ENCODE data around the gene PRPSAP1. TPM values are rescaled to one million over a fixed set of nuclear protein-coding genes. Genes with fewer than 3 reads are reported as not detected.

PRPSAP1 gene, protein sequence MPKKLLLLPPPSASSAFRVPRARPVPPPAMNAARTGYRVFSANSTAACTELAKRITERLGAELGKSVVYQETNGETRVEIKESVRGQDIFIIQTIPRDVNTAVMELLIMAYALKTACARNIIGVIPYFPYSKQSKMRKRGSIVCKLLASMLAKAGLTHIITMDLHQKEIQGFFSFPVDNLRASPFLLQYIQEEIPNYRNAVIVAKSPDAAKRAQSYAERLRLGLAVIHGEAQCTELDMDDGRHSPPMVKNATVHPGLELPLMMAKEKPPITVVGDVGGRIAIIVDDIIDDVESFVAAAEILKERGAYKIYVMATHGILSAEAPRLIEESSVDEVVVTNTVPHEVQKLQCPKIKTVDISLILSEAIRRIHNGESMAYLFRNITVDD
- 49.0 and 68.5 TPM in 2 replicates for total RNA-seq (2014; rRNA removed; shearing (Covaris generic); ENCODE audit: low replicate concordance)

DNA sequence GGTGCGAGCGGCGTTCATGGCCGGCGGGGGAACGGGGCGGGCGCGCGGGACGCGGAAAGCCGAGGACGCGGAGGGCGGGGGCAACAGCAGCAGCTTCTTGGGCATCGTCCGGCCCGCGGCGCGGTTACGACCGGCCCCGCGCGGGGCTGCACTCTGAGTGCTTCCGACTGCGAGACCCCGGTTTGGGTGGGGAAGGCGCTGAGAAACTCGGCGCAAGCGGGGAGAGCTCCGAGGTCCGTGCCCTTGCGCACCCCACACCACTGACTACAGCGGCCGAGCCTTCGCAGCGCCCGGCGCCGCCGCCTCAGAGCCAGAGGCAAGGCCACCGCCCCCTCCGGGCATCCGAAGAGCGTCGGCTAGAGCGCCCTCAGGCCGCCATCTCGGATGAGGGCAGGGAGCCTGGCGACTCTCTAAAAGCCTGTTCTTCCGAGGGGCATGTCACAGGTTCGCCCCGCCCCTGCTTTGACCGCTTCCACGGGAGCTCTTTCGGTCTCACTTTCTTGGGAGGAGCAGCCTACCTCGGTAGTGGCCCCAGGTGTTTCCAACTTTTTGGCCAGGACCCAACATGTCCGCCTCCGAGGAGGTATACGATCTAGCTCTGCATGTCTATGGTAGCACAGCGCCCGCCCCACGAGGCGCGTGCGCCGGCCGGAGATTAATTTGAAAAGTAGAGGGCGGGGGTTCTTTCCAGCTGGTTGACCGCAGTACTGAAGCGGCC, at the start of gene PRPSAP1:
PRPSAP1 (minus strand) TSS at position 318 of the 718 bp plus-strand sequence; CDS start at position 105, 213 bp downstream.
- in situ Hi-C loops (cut with HindIII; ENCODE audit: low pct_unique_long_range_greater_than_20kb, low sequenced_read_pairs), result no loop called here

DNA sequence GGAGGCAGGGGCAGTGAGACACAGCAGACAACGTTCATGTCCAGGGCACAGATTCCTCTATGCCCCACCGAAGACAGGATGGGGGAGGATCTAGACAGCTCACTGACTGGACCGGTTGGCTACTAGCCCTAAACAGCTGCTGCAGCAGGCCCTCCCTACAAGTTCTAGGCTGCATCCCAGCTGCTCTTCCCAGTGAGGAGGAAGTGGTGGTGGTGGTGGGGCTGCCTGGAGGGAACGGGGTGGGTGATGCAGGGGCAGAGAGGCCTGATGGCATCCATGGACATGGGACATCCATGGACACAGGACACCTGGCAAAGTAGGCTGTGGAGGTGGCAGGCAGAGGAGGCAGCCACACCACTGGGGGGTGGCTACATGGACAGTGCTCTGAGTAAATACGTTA, 49.0 kb upstream of the PRPSAP1 start:
- in situ Hi-C loops (cut with HindIII; ENCODE audit: low pct_unique_long_range_greater_than_20kb, low sequenced_read_pairs), result no loop called here
- no peak for DNase-seq (ENCODE audit: low read depth)

More for the DNA sequence above, at the start of gene PRPSAP1:
- peak; percentile 96 for DNase-seq (ENCODE audit: low read depth)

DNA sequence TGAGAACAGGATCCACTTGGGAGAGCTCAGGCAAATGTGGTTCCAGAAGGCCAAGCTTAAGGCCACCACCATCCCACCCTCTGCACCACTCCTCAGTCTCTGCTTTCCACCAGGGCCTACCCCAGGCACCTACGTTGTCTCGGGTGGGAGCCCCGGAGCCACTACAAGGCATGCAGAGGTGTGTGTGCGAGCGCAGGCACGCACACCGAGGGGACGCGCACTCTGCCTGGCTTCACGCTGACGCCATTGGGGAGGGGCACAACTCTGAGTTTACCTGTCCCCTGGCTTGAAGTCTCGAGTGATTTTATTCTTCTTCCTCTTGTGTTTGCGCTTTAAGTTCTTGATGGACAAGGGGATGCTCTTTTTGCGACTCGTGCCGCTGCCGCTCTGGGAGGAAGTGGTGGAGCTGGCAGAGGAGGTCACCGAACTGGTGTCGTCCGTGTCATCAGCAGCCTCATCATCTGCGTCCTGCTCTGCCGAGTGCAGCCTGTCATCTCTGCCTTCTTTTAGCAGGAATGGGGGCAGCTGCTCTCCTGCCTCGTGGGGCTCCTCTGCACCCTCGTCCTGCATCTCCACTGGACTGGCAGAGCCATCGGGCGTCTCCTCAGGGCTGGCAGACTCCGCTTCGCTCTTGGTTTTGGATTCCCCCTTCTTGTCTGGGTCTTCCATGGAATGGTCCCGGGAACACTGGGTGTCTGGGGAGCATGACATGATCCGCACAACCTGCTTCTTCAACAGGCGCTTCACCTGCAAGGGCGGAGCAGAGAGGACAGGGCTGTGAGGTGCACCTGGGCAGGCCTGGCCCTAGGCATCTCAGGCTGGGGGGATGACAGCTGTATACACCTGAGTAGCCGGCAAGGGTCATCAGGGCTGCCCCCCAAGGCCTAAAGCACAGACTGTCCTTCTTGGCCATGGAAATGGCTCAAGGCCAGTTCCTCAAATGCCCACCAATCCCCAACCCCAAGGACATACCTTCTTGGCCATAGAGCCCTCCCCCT, 45.8 kb upstream of the PRPSAP1 start:
- in situ Hi-C loops (cut with HindIII; ENCODE audit: low pct_unique_long_range_greater_than_20kb, low sequenced_read_pairs), result no loop called here
- DNase-seq (ENCODE audit: low read depth), result no peak

DNA sequence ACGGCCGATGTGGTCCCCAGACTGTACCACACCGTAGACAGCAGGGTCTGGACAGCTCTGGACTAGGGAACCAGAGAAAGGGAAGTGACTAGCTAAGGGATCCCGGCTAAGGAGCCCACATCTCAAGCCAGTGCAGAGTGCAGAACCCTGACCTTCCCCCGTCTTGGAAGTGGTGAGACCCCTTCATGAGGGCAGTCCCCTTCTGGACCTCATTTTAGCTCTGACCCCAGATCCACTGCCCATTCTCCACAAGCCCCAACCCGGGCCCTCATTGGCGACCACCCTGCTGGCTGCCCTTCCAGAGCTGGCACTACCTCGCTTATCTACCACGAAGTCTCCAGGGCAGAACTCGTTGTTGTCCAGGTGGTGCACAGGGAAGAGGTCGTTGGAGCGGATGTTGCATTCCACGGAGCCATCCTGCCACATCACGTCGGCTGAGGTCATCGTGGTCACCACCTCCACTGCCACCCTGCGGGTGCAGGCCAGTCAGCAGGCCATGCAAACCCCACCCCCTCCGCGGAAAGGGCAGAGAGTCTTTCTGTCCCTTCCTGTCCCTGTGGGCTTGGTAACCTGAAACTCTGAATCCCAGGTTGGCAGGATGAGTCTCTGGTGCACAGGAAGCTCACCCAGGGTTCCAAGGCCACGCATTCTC, 44.9 kb upstream of the PRPSAP1 start:
- DNase-seq (ENCODE audit: low read depth), result peak; percentile 78
- in situ Hi-C loops (cut with HindIII; ENCODE audit: low pct_unique_long_range_greater_than_20kb, low sequenced_read_pairs), result no loop called here

DNA sequence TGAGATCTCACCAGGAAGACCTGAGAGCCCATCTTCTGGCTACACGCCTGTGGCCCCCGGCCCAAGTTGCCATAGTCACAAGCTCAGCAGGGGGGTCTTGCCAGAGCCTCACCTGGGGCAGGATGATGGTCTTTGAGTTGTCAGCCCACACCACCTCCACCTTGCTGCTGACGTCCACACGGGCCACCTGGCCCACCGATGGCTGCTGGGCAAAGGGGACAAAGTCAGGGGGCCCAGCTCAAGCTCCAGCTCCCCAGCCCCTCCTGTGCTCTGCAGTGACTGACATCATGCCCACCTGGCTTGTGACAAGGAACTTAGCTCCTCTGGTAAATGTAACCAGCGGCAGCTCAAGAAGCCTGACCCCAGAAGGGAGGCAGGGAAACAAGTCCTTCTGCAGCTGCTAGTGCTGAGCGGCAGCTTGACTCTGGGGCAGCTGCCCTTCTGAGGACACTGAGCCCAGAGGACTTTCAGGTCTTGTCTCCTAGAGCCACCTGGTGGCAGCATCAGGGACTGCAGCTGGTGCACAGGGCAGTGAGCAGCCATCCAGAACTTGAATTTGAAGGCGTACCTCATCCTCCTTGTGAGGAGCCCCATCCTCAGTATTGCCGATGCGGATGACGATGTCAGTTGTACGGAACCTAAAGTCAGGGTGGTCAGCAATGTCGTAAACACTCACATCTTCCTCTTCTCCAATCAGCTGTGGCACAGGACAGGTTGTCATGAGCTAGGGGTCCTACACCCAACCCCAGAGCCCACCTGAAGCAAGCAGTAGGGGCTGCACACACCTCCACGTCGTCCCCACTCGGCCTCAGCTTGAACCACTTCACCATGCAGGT, 44.2 kb upstream of the PRPSAP1 start:
- in situ Hi-C loops (cut with HindIII; ENCODE audit: low pct_unique_long_range_greater_than_20kb, low sequenced_read_pairs), result no loop called here
- DNase-seq (ENCODE audit: low read depth), result peak; percentile 70

DNA sequence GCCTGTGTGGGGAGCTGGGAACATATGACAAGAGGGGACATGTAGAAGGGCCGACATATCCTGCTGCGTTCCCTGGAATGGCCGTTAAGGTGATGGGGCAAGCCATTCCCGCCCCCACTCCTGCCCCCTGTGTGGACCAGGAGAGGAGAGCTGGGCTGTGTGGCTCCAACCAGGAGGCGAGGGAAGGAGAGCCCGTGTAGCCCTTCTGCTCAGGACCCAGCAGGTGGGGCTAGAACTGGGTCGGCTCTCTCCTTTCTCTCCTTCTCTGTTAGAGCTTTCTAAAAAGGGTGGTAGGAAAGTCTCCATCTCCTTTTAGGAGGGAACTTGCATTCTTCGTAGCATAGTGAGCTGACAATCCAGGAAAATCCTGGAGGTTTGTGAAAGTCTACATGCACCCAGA, 43.5 kb upstream of the PRPSAP1 start:
- in situ Hi-C loops (cut with HindIII; ENCODE audit: low pct_unique_long_range_greater_than_20kb, low sequenced_read_pairs), result no loop called here
- no peak for DNase-seq (ENCODE audit: low read depth)

DNA sequence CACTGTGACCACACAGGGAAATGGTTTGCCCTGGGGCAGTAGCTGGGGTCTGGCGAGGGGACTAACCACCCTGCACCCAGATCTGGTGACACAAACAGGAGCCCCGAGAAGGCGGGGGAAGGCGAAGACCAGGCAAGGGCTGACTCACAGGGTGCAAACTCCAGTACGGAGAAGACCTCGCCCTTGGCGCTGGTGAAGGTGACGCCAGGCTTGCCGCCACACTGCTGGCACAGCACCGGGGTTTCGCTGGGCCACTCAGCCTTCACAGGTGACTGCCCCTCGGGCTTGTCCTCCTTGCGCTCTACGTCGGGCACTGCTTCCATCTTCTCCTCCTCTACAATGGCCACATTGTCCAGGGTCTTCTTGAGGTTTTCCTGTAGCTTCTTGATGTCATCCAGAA, 42.3 kb upstream of the PRPSAP1 start:
- DNase-seq (ENCODE audit: low read depth), result no peak
- in situ Hi-C loops (cut with HindIII; ENCODE audit: low pct_unique_long_range_greater_than_20kb, low sequenced_read_pairs), result no loop called here

DNA sequence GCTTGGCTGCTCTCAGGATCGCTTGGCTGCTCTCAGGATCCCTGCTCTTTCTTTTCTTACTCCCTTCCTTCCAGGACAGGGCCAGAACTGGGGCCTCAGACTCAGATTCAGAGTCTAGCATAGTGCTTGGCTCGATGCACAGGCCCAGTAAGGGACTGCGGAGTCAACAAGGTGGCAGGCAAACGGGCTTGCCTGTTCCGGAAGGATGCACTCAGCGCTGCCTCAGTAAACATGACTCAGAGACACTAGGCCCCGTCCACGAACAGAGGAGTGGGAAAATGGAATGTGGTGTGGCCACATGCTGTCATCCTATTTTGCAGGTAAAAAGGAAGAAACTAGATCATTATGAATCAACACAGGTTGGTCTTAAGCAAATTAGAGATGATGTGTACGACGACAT, 40.5 kb upstream of the PRPSAP1 start:
- in situ Hi-C loops (cut with HindIII; ENCODE audit: low pct_unique_long_range_greater_than_20kb, low sequenced_read_pairs), result no loop called here
- peak; percentile 94 for DNase-seq (ENCODE audit: low read depth)

DNA sequence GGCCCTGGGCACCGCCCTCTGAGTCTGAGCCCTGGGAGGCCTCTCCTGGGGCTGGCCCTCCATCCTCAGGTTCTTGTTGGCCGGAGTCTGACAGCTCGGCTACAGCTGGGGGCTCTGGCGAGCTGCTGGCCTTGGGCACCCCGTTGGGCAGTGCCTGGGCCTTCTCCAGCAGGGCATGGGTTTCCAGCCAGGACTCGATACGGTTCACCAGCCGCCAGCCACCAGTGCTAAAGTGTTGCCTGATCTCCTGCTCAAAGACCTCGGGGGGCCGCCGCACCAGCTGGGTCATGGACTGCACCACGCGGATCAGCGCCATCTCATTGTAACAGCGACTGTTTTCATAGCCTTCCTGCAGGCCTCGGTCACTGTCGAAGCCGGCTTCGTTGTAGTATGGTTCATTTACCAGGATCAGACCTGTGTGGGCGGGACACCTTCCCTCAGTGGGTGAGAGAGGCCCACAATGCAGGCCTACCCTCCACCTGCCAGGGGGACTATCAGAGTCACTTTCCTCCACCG, 37.5 kb upstream of the PRPSAP1 start:
- in situ Hi-C loops (cut with HindIII; ENCODE audit: low pct_unique_long_range_greater_than_20kb, low sequenced_read_pairs), result no loop called here

DNA sequence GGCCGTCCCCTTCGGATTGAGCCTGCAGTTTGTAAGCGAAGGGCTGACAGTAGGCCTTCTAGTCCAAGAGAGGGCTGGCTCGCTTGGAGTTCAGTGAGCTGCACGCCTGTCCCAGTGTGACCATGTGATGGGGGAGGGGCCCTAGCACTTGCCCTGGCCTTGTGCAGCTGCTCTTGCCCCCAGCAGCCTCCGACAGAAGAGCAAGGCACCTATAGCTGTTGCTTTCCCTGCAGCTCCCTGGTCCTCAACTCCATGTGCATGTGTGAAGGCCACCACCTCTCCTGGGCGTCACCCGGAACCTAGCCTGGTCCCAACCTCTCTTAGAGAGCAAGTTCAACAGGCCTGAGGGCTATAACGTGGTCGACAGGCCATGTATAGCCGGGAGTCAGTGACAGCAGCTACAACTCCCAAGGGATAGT, 36.3 kb upstream of the PRPSAP1 start:
- DNase-seq (ENCODE audit: low read depth), result no peak
- in situ Hi-C loops (cut with HindIII; ENCODE audit: low pct_unique_long_range_greater_than_20kb, low sequenced_read_pairs), result no loop called here

More for the DNA sequence above, 37.5 kb upstream of the PRPSAP1 start:
- DNase-seq (ENCODE audit: low read depth), result no peak

DNA sequence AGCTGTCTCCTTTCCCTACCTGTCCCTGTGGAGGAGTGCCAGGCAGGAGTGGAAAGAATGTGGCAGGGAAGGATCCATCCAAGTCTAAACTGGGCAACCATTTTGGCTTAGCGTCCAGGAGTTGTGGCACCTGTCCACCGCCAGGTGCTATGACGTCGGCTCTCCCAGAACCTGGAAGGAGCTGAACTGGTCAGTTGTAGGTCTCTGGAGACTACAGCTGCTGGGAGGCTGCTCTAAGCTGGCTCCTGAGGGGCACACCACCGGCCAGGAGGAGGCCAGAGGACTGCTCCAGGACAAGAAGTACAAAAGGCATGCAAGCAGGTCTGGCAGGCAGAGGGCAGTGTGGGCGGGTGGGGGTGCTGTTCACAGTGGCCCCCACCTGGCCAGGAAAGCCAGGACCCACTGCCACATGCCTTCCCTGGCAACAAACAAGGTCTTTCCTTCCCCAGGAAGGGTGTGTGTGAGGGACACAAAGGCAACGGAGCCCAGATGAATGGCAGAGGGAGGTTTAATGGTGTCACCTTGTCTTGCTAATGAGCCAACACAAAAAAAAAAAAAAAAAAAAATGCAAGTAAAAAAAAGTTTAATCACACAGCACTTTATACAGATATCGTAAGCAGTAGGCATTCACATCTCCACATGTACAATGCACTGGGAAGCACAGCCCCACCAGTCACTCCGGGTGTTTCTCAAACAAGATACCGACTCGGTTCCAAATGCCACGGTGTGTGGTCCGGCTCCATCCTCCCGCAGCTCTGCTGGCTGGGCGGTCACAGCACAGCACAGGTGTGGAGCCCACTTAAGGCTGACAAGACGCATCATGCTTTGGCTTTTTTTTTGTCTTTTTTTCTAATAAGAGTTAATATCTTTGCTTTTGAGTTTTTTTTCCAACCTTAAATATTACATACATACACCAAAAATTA, 35.5 kb upstream of the PRPSAP1 start:
- in situ Hi-C loops (cut with HindIII; ENCODE audit: low pct_unique_long_range_greater_than_20kb, low sequenced_read_pairs), result no loop called here
- no peak for DNase-seq (ENCODE audit: low read depth)

DNA sequence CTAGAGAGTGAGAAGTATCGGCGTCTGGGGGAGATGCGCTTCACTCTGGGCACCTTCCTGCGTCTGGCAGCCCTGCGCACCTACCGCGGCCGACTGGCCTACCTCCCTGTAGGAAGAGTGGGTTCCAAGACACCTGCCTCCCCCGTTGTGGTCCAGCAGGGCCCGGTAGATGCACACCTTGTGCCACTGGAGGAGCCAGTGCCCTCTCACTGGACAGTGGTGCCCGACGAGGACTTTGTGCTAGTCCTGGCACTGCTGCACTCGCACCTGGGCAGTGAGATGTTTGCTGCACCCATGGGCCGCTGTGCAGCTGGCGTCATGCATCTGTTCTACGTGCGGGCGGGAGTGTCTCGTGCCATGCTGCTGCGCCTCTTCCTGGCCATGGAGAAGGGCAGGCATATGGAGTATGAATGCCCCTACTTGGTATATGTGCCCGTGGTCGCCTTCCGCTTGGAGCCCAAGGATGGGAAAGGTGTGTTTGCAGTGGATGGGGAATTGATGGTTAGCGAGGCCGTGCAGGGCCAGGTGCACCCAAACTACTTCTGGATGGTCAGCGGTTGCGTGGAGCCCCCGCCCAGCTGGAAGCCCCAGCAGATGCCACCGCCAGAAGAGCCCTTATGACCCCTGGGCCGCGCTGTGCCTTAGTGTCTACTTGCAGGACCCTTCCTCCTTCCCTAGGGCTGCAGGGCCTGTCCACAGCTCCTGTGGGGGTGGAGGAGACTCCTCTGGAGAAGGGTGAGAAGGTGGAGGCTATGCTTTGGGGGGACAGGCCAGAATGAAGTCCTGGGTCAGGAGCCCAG, 33.5 kb upstream of the PRPSAP1 start:
- no peak for DNase-seq (ENCODE audit: low read depth)
- in situ Hi-C loops (cut with HindIII; ENCODE audit: low pct_unique_long_range_greater_than_20kb, low sequenced_read_pairs), result no loop called here

DNA sequence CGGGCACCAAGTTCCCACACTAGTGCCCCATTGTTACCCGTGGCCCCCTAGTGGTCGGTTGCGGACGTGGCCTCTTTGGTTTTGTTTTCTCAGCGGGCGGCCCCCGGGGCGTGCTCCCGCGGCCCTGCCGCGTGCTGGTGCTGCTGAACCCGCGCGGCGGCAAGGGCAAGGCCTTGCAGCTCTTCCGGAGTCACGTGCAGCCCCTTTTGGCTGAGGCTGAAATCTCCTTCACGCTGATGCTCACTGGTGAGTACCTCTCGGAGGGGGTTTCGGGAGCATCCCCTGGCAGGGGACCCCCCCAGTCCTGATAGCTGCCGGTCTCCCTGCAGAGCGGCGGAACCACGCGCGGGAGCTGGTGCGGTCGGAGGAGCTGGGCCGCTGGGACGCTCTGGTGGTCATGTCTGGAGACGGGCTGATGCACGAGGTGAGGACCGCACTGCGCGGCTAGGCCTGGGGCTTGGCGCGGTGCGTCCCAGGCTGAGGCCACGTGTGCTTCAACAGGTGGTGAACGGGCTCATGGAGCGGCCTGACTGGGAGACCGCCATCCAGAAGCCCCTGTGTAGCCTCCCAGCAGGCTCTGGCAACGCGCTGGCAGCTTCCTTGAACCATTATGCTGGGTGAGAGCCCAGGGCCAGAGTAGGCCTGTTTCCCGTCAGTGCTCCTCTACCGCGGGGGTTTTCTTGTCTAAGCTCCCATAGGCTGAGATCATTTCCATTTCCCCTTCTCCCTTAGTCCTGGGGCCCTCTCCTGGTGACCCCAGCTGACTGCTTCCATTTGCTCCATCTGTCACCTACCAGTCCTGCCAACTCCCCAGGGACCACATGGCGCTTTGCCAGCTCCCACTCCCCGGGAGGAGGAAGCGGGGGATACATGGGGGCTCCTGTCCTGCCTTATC, 32.4 kb upstream of the PRPSAP1 start:
- in situ Hi-C loops (cut with HindIII; ENCODE audit: low pct_unique_long_range_greater_than_20kb, low sequenced_read_pairs), result no loop called here
- DNase-seq (ENCODE audit: low read depth), result no peak
